GM18909 (cell line): ENCODE measurements around the gene PSME4.
"Not testable (repeated sequence)": the region's sequence is repeated elsewhere in the genome, so short reads cannot be mapped to it uniquely, and the experiment has no call there.

Experiments used
- ATAC-seq: cut with Tn5 transposase; IDR thresholded peaks from one replicate; pipeline ENCODE4 v1.9.1; 2021; ENCODE audit warnings: mild to moderate bottlenecking; ENCODE audit not compliant: unreplicated experiment, poor library complexity

The PSME4 gene

GRCh38 chr2:53886406-53887280 lies 84.2 kb downstream of the PSME4 start:
- no peak for ATAC-seq

DNA sequence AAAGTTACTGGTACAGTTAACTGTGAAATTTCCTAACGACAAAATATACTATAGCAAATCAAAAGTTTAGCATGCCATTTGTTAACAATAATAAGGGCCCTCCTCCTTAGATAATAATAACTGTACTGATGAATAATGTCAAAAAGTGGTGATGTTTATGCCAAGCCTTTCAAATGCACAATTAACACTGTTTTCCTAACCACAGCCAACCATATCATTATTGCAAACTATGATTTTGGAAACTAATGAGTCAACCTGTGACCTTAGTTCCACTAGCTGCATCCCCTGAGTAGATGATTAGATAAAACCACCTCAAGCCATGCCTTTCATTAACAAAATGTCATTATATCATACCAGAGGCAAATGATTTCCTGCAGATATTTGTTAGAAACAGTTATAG lies 85.9 kb downstream of the PSME4 start:
- ATAC-seq, result no peak

- ATAC-seq, result no peak
Observed at GRCh38 chr2:53881986-53882385, 88.8 kb downstream of the PSME4 start.

DNA sequence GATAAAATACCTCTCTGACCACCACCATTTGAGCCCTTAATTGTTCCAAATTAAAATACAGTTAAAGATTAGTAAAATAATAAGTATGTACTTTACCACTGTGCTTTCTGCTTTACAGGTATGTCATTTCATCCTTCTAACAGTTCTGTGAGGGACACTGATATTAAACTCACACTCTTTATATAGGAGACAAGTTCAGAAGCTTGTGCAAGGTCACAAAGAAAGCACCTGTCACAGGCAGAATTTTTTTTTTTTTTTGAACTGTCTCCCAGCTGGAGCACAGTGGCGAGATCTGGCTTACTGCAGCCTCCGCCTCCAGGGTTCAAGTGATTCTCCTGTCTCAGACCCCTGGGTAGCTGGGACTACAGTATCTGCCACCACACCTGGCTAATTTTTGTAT lies 89.4 kb downstream of the PSME4 start:
- ATAC-seq, result no peak

DNA sequence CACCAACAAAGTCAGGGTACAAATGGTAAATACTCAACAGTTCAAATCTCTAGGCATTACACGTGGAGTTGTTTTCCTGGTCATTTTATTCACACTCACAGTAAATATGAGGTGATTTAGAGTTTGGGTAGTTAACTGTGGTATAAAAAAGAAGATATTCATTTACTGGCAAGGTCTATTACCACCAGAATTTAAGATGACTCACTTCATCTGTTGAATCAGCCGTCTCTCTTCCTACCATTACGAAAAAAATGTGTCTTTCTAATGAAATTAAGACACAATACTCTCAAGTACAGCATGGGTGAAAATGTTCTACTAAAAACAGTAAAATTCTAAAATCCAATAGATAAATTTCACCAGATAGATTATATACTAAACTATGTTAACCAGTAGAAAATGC lies 90.0 kb downstream of the PSME4 start:
- no peak for ATAC-seq

DNA sequence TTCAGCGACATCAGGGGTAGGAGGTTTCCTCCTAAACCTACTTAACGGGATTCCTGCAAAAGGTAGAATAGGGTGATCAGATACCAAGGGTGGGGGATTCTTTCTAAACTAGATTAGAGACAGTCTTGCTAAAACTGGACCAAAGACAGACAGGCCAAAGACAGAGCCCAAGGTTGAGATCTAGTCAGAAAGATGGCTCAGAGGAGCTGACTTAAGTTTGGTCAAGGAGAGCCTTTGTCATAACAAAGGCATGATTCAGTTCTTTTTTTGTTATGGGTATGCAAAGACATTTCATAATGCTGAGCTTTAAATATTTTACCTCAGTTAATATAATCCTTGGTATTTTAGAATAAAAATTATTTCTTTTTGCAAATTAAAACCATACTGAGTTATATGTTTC lies 93.2 kb downstream of the PSME4 start:
- ATAC-seq, result no peak

GRCh38 chr2:53877112-53877511 lies 93.7 kb downstream of the PSME4 start:
- ATAC-seq, result no peak

GRCh38 chr2:53874401-53874950 lies 96.3 kb downstream of the PSME4 start:
- ATAC-seq, result no peak

DNA sequence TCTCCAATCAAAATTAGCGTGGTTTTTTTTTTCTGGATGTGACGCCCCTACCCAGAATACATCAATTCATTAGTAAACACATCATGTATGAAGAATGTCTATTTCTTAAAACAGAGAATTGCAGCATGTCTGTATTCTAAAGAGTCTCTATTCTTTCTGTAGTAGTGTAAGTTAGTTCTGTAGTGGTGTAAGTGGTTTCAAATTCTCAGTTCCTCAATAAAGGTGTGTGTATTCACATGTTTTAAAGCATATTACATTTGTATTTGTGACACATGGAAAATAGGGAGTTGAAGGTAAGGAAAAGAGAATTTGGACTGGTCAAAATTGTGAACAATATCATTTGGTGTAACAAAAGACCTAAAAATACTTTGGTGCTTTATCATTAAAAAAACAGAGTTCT lies 103.0 kb downstream of the PSME4 start:
- ATAC-seq, result no peak

- no peak for ATAC-seq
Observed at GRCh38 chr2:53867169-53867568, 103.6 kb downstream of the PSME4 start.

DNA sequence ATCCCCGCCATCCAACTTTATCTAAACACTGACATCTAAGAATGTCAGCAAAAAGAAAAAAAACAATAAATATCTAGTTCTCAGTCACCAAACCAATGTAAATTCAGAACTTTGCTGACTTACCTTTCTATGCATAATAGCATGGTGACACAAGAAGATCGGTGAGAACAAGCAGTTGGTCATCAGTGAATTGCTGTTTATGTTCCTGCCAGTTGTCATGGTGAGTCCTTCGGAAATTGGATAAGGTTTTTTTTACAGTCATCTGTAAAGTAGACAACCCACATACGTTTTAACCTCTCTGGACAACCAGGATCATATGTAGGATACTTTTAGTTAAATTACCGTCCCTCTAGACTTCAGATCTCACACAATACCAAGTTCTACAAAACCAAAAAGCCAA lies 104.8 kb downstream of the PSME4 start:
- ATAC-seq, result no peak

DNA sequence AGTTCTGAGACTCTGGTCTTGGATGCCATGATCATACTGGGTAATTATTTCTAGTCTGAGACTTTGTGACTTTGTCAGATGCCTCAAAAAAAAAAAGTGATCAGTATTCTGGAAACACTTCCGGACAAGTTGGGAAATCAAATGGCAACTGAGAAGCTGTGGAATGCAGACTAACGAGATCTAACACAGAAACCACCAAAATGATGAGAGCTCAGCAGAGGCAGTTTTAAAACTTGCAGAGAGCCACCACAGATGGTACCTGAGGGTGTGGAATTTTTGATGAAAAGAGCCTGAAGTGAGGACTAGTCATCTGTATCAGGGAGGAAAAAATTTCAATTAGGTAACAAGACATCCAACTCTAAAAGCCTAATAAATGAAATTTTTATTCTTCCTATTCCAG lies 105.5 kb downstream of the PSME4 start:
- ATAC-seq, result no peak

DNA sequence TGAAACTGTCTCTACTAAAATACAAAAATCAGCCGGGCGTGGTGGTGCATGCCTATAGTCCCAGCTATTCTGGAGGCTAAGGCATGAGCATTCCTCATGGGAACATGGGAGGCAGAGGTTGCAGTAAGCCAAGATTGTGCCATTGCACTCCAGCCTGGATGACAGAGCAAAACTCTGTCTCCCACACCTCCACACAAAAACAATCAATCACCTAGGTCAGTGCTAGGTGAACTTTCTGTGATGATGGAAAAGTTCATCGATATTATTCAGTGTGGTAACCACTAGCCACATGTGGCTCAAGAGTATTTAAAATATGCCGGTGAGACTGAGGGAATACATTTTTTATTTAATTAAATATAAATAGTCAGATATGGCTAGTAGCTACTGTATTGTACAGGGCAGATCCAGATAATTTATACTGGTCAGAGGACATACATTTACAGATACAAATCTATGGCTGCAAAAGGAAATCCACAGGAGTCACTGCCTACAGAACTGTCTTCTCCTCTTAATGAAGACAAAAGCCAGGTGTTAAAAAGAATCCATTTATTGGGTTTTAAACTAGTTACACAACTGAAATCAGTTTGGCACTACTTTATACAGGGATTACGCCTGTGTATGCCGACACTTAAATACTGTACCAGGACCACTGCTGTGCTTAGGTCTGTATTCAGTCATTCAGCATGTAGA lies 107.1 kb downstream of the PSME4 start:
- no peak for ATAC-seq

DNA sequence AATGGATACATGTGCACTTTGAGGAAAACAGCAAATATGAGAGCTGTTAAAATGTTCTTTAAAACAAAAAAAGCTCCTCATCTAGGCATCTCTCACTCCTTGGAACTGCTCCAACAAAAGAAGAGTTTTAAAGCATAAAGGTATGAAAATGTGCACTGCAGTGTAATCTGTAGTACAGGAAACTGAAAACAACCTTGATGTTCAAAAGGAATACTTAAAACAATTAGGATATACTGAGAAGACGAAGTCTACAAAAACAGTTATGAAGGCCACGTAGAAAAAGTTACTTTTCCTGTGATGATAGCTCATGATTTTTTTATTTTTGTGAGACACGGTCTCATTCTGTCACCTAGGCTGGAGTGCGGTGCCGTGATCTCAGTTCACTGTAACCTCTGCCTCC lies 109.0 kb downstream of the PSME4 start:
- no peak for ATAC-seq

DNA sequence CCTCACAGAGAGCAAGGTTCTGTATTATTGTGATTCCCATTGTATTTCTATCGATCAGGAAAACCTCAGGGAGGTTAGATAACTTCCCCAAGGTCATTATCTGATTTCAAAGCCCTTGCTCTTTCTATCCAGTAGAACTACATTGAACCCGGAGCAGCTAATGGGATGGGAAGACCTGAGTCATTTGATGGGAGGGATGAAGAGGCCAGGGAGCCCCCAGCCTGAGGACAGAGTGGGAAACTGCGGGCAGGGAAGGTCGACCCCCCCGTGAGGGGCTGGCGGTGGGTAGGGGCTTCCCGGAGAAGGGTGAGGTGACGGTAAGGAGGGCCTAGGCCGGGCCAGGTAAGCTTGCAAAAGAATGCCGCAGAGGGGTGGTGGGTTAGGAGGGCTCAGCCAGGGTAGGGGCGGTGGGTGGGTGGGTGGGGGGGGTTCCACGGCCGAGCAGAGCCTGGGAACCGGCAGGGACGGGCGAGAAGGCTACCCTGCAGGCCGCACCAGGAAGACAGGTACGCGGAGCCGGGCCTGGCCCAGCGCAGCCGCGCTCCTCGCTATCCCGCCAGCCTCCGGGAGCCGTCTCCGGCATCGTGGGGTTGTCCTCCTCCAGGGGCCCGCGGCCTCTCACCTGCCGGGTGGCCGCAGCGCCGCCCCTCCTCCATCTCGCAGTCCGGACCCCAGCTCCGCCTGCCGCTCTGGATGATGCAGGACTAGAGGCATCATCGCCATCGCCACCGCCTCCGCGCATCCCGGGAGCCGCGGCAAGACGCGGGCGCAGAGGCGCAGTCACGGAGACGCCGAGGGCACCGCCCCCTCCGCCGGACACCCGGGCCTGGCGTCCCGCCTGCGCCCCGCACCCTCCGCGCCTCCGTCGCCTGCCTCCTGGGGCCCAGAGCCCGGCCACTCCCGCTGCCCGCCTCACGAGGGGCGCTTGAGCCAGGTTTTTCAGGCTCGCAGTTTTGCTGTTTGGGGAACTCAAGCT lies 111.3 kb downstream of the PSME4 start, which contains the start of gene GPR75:
Gene GPR75 (minus strand): TSS at position 762 of the 976 bp plus-strand sequence. CDS start 5,211 bp downstream, outside the sequence.
- no peak for ATAC-seq

DNA sequence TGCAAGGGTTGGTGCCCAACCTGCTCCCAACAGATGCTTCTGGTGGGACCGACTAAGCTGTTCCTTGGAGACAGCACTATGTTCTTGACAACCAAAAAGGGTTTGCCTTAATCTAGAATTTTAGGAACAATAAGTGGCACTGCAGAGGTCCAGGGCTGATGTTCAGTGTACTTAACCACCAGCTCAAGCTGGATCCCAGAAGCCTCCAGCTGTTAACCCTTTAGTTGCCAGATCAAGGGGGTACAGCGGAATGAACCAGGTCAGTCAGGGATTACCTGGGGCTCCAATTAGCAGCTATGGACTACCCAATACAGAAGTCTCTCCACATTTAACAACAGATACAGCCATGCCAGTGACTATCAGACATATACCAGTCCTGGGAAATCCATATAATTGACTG lies 114.5 kb downstream of the PSME4 start:
- no peak for ATAC-seq

- ATAC-seq, result no peak
Observed at GRCh38 chr2:53854678-53855077, 116.1 kb downstream of the PSME4 start.

DNA sequence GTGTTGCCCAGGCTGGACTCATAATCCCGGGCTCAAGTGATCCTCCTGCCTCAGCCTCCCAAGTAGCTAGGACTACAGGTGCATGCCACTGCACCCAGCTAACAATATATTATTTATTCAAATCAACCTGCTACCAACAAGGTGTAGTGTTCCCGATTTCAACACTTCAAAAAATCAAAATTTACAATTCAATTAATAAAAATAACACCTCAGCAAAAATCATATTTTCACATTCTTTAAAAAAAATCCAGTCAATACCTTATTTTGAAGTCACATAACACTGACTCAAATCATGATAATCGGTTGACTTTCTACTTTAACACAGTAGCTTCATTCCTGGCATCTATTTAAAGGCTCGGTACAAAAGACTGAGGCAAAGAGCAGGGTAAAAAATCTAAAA lies 118.3 kb downstream of the PSME4 start:
- no peak for ATAC-seq

DNA sequence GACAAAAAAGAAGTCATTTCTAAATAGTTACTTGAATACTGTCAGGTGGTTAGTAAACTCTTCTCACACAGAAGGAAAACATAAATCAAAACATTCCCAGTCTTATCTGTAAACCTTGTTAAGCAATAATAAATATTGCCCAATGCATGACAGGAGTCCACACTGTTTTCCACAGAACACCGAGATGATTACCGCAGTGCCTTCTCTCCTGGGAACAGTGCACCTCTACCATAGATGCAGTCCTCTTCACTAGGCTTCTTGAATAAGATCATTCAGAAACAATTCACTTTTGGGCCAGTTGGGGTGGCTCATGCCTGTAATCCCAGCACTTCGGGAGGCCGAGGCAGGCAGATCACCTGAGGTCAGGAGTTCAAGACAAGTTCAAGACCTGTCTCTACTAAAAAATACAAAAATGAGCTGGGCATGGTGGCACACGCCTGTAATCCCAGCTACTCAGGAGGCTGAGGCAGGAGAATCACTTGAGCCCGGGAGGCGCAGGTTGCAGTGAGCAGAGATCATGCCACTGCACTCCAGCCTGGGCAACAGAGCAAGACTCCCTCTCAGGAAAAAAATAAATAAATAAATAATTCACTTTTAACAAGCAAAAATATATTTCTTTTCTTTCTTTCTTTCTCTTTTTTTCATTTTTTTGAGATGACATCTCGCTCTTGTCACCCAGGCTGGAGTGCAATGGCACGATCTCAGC lies 119.6 kb downstream of the PSME4 start:
- ATAC-seq, result not testable (repeated sequence)

GRCh38 chr2:53848062-53848461 lies 122.7 kb downstream of the PSME4 start:
- ATAC-seq, result no peak
